CD4-positive, alpha-beta memory T cell (primary cell): ENCODE data around the gene PIGU. TPM values are rescaled to one million over a fixed set of nuclear protein-coding genes. Genes with fewer than 3 reads are reported as not detected.
"Not testable (repeated sequence)": the region's sequence is repeated elsewhere in the genome, so short reads cannot be mapped to it uniquely, and the experiment has no call there.

ENCODE experiments used
- CTCF ChIA-PET: fragments of 350-600 bp; sonication (Branson Sonifier 250); formaldehyde crosslinking; loops from one replicate; lab custom pipeline; 2021; ENCODE audit warnings: inconsistent platforms; ENCODE audit not compliant: partially characterized antibody; lab: Charles Lee
- POLR2A ChIA-PET: fragments of 350-600 bp; sonication (Branson Sonifier 250); formaldehyde crosslinking; loops from one replicate; lab custom pipeline; 2021; ENCODE audit not compliant: partially characterized antibody; lab: Charles Lee
- DNase-seq, 5 donors: peaks; one replicate each; pipeline versions ENCODE4 v3.0.0 to v3.0.0-alpha.2; 2020 to 2022; ENCODE audit warnings: mixed read lengths in 1 of 5
- H3K27ac ChIP-seq: one replicate; pipeline ENCODE4 v1.7.0; 2013; ENCODE audit warnings: low read depth, low read length
- H3K27me3 ChIP-seq: 2 replicates; pipeline ENCODE4 v1.7.0; 2013; ENCODE audit warnings: mild to moderate bottlenecking, low read length, moderate library complexity; ENCODE audit not compliant: insufficient read depth
- H3K36me3 ChIP-seq: 2 replicates; pipeline ENCODE4 v1.7.0; 2013; ENCODE audit warnings: mild to moderate bottlenecking, low read length, moderate library complexity; ENCODE audit not compliant: insufficient read depth
- H3K4me1 ChIP-seq: 2 replicates; pipeline ENCODE4 v1.7.0; 2013; ENCODE audit warnings: mild to moderate bottlenecking, low read length, moderate library complexity; ENCODE audit not compliant: insufficient read depth
- H3K4me3 ChIP-seq, 2 donors: one replicate each; pipeline ENCODE4 v1.7.0; 2013; ENCODE audit warnings: low read length in 2 of 2, mild to moderate bottlenecking in 1 of 2
- H3K9me3 ChIP-seq, 2 donors: one replicate each; pipeline ENCODE4 v1.7.0; 2013; ENCODE audit warnings: low read length in 2 of 2, control low read depth in 1 of 2; ENCODE audit not compliant: control insufficient read depth in 1 of 2
- H3K27ac Mint-ChIP-seq, 7 donors: one replicate each; pipeline ENCODE4 v1.8.0; 2020 to 2021; ENCODE audit warnings: mixed read lengths in 7 of 7, mild to moderate bottlenecking in 6 of 7, inconsistent platforms in 3 of 7, moderate library complexity in 3 of 7
- H3K27me3 Mint-ChIP-seq, 2 donors: one replicate each; pipeline ENCODE4 v1.8.0; 2020 to 2021; ENCODE audit warnings: mixed read lengths in 2 of 2
- H3K36me3 Mint-ChIP-seq, 2 donors: one replicate each; pipeline ENCODE4 v1.8.0; 2020 to 2021; ENCODE audit warnings: mixed read lengths in 2 of 2, inconsistent platforms in 1 of 2, mild to moderate bottlenecking in 1 of 2
- H3K4me1 Mint-ChIP-seq, 4 donors: one replicate each; pipeline ENCODE4 v1.8.0; 2020 to 2021; ENCODE audit warnings: mixed read lengths in 4 of 4, mild to moderate bottlenecking in 1 of 4
- H3K4me3 Mint-ChIP-seq, 8 donors: one replicate each; pipeline ENCODE4 v1.8.0; 2020 to 2021; ENCODE audit warnings: mixed read lengths in 8 of 8, mild to moderate bottlenecking in 7 of 8, moderate library complexity in 6 of 8, inconsistent platforms in 3 of 8
- H3K9me3 Mint-ChIP-seq, 8 donors: one replicate each; pipeline ENCODE4 v1.8.0; 2020 to 2021; ENCODE audit warnings: mixed read lengths in 8 of 8, mild to moderate bottlenecking in 5 of 8, inconsistent platforms in 3 of 8, moderate library complexity in 1 of 8
- intact Hi-C: fragments of 100-400 bp; cut with micrococcal nuclease; formaldehyde crosslinking; loops from one replicate; pipeline ENCODE4 v1.15.1; 2023
- polyA plus RNA-seq, 2 donors: library from polyadenylated mRNA; unstranded; fragments of 300-500 nt; fragmentation: Illumina TruSeq; gene quantifications; one replicate each; pipeline ENCODE4 v1.2.3, GENCODE V29; 2021
- total RNA-seq, 2 experiments: library from RNA; stranded (reverse); gene quantifications; one replicate each; pipeline ENCODE4 v1.2.3, GENCODE V29; 2021

The PIGU gene
- total and polyA plus RNA-seq, 4 experiments from 2014 or later, result 15.1 to 34.2 (median 21.1) TPM

- Histone ChIP-seq H3K27me3 (no peaks in the 10 kb centered on the region), H3K4me3 (no peak overlapping the region), H3K4me1 (peaks cover 16% of the 10 kb centered on the region), H3K36me3 (no peaks in the 10 kb centered on the region), H3K9me3 (no peaks in the 10 kb centered on the region), H3K27ac (no peak overlapping the region)
- DNase-seq, result no peak
- peak overlapping the region in 2 of 8 donors; percentile 36 to 73 for H3K4me3 Mint-ChIP-seq
- H3K27me3 Mint-ChIP-seq, result no peaks in the 10 kb centered on the region
- H3K36me3 Mint-ChIP-seq, result peaks cover 0 to 8% of the 10 kb centered on the region in 2 donors
- intact Hi-C loops, result no loop called here
- H3K9me3 Mint-ChIP-seq, result no peaks in the 10 kb centered on the region
- H3K27ac Mint-ChIP-seq, result peak overlapping the region in 1 of 7 donors; percentile 64
- ChIA-PET CTCF (interaction anchor here (0.5 kb wide), 1 partner anchor 229 kb away, joined by 4 read pairs; no protein-coding TSS in a partner anchor), POLR2A (no interaction called here)
- peaks cover 8 to 15% (median 13%) of the 10 kb centered on the region in 4 donors for H3K4me1 Mint-ChIP-seq
Measured at GRCh38 chr20:34680586-34681175, 3.8 kb upstream of the PIGU start.

- H3K4me1 Mint-ChIP-seq, result peaks cover 11 to 25% (median 19%) of the 10 kb centered on the region in 4 donors
- no peaks in the 10 kb centered on the region for H3K27me3 Mint-ChIP-seq
- Histone ChIP-seq H3K9me3 (no peaks in the 10 kb centered on the region), H3K4me3 (peak overlapping the region; percentile 54 to 67), H3K27ac (peak overlapping the region; percentile 66), H3K36me3 (no peaks in the 10 kb centered on the region), H3K4me1 (peaks cover 19% of the 10 kb centered on the region), H3K27me3 (no peaks in the 10 kb centered on the region)
- CTCF ChIA-PET, result no interaction called here
- peaks cover 4 to 8% of the 10 kb centered on the region in 2 donors for H3K36me3 Mint-ChIP-seq
- peak in 4 of 5 donors; percentile 0 to 7 (median 4) for DNase-seq
- H3K4me3 Mint-ChIP-seq, result peak overlapping the region; percentile 95 to 99 (median 97)
- no peaks in the 10 kb centered on the region for H3K9me3 Mint-ChIP-seq
- intact Hi-C loops, result loop anchor here (2.0 to 10.0 kb wide), 3 partner anchors 199 to 865 kb away; partner anchors contain the start of genes ACSS2, CHMP4B and GGT7
- POLR2A ChIA-PET, result interaction anchor here (1.2 to 2.1 kb wide), 5 partner anchors 28 to 683 kb away, joined by 3 to 34 read pairs (median 4); partner anchors contain the start of genes RALY and TP53INP2
- H3K27ac Mint-ChIP-seq, result peak overlapping the region; percentile 93 to 98 (median 97)
Measured at GRCh38 chr20:34675993-34676641, 775 bp downstream of the PIGU start.

- H3K4me1 Mint-ChIP-seq, result peaks cover 13 to 25% (median 19%) of the 10 kb centered on the region in 4 donors
- no peaks in the 10 kb centered on the region for H3K9me3 Mint-ChIP-seq
- H3K4me1 ChIP-seq, result peaks cover 19% of the 10 kb centered on the region
- no peaks in the 10 kb centered on the region for H3K27me3 Mint-ChIP-seq
- H3K27me3 ChIP-seq, result no peaks in the 10 kb centered on the region
- no peak overlapping the region for H3K4me3 ChIP-seq
- ChIA-PET CTCF (no interaction called here), POLR2A (interaction anchor here (1.2 kb wide), 1 partner anchor 95 kb away, joined by 3 read pairs; no protein-coding TSS in a partner anchor)
- DNase-seq, result no peak
- H3K4me3 Mint-ChIP-seq, result peak overlapping the region in 3 of 8 donors; percentile 34 to 97 (median 95)
- H3K36me3 ChIP-seq, result no peaks in the 10 kb centered on the region
- peaks cover 4 to 8% of the 10 kb centered on the region in 2 donors for H3K36me3 Mint-ChIP-seq
- peak overlapping the region in 6 of 7 donors; percentile 3 to 98 (median 35) for H3K27ac Mint-ChIP-seq
- intact Hi-C loops, result loop anchor here (5.0 to 10.0 kb wide), 2 partner anchors 199 to 363 kb away; partner anchors contain the start of genes ACSS2 and GGT7
- H3K27ac ChIP-seq, result no peak overlapping the region
- no peaks in the 10 kb centered on the region for H3K9me3 ChIP-seq
Measured at GRCh38 chr20:34675561-34675960, 1.3 kb downstream of the PIGU start.

GRCh38 chr20:34673412-34673811, 3.5 kb downstream of the PIGU start:
- Histone ChIP-seq H3K9me3 (no peaks in the 10 kb centered on the region), H3K4me1 (peaks cover 19% of the 10 kb centered on the region), H3K27ac (no peak overlapping the region), H3K4me3 (no peak overlapping the region), H3K27me3 (no peaks in the 10 kb centered on the region), H3K36me3 (no peaks in the 10 kb centered on the region)
- no peak for DNase-seq
- Mint-ChIP-seq H3K36me3 (peaks cover 8 to 10% of the 10 kb centered on the region in 2 donors), H3K4me1 (peaks cover 13 to 21% (median 18%) of the 10 kb centered on the region in 4 donors), H3K9me3 (no peaks in the 10 kb centered on the region), H3K4me3 (no peak overlapping the region), H3K27me3 (no peaks in the 10 kb centered on the region), H3K27ac (no peak overlapping the region)
- POLR2A ChIA-PET, result no interaction called here
- intact Hi-C loops, result loop anchor here (10.0 kb wide), 1 partner anchor 201 kb away; the partner anchor contains the start of genes ACSS2 and GGT7
- CTCF ChIA-PET, result interaction anchor here (0.7 kb wide), 1 partner anchor 96 kb away, joined by 3 read pairs; no protein-coding TSS in a partner anchor

- peaks cover 0 to 7% (median 5%) of the 10 kb centered on the region in 4 donors for H3K4me1 Mint-ChIP-seq
- H3K4me1 ChIP-seq, result no peaks in the 10 kb centered on the region
- intact Hi-C loops, result no loop called here
- no peaks in the 10 kb centered on the region for H3K9me3 Mint-ChIP-seq
- no peaks in the 10 kb centered on the region for H3K9me3 ChIP-seq
- H3K27ac ChIP-seq, result no peak overlapping the region
- H3K27ac Mint-ChIP-seq, result no peak overlapping the region
- no peak for DNase-seq
- H3K36me3 ChIP-seq, result no peaks in the 10 kb centered on the region
- no peaks in the 10 kb centered on the region for H3K27me3 ChIP-seq
- H3K4me3 Mint-ChIP-seq, result no peak overlapping the region
- no peak overlapping the region for H3K4me3 ChIP-seq
- CTCF ChIA-PET, result interaction anchor here (1.1 kb wide), 1 partner anchor 100 kb away, joined by 4 read pairs; no protein-coding TSS in a partner anchor
- H3K27me3 Mint-ChIP-seq, result no peaks in the 10 kb centered on the region
- peaks cover 3 to 8% of the 10 kb centered on the region in 2 donors for H3K36me3 Mint-ChIP-seq
- POLR2A ChIA-PET, result interaction anchor here (0.9 to 1.3 kb wide), 2 partner anchors 8 to 153 kb away, joined by 3 read pairs; partner anchors contain the start of genes DYNLRB1 and PIGU
Measured at GRCh38 chr20:34669094-34669493, 7.8 kb downstream of the PIGU start.

GRCh38 chr20:34664751-34665150, 12.1 kb downstream of the PIGU start:
- DNase-seq, H3K4me3 ChIP-seq, H3K9me3 ChIP-seq, H3K36me3 Mint-ChIP-seq, POLR2A ChIA-PET, H3K27ac Mint-ChIP-seq, H3K4me3 Mint-ChIP-seq, H3K27ac ChIP-seq, CTCF ChIA-PET, H3K27me3 ChIP-seq, H3K36me3 ChIP-seq, intact Hi-C loops, H3K9me3 Mint-ChIP-seq, H3K4me1 ChIP-seq, H3K27me3 Mint-ChIP-seq: not testable (repeated sequence)
- H3K4me1 Mint-ChIP-seq, result peaks cover 10 to 12% (median 10%) of the 10 kb centered on the region in 4 donors
